22Rv1 (cell line): ENCODE measurements around the gene MGAT5.

Source experiments
- H3K27ac ChIP-seq: fragments of 450-650 bp; 2 replicates; pipeline ENCODE4 v1.5.1; 2017
- ZFX ChIP-seq: fragments of 450-650 bp; IDR thresholded peaks from 2 replicates; pipeline ENCODE4 v1.6.1; 2017; ENCODE audit warnings: antibody characterized with exemption, borderline replicate concordance
- TF ChIP-seq, protein P1 (sequence below): fragments of 450-650 bp; IDR thresholded peaks from 2 replicates; pipeline ENCODE4 v1.5.1; 2017; ENCODE audit warnings: mild to moderate bottlenecking

Gene MGAT5

DNA sequence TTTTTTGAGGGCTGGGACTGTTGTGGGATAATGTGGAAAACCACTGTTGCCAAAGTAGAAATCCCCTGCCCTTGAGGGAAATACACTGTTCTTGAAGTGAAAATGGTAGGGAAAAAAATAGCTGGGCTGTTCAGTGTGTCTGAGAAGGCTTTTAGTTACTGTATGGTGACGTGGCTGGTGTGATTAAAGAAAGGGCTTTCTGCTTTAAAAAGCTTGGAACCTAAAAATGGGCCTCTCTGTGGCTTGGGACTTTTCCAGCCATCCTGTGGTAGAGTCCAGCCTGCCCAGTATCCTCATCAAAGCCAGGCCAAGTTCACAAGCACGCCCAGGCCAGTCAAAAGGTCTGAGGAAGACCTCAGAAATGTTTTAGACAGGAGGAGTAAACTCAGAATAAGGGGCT is 6.8 kb downstream of the MGAT5 start:
- TF ChIP-seq, protein P1, sequence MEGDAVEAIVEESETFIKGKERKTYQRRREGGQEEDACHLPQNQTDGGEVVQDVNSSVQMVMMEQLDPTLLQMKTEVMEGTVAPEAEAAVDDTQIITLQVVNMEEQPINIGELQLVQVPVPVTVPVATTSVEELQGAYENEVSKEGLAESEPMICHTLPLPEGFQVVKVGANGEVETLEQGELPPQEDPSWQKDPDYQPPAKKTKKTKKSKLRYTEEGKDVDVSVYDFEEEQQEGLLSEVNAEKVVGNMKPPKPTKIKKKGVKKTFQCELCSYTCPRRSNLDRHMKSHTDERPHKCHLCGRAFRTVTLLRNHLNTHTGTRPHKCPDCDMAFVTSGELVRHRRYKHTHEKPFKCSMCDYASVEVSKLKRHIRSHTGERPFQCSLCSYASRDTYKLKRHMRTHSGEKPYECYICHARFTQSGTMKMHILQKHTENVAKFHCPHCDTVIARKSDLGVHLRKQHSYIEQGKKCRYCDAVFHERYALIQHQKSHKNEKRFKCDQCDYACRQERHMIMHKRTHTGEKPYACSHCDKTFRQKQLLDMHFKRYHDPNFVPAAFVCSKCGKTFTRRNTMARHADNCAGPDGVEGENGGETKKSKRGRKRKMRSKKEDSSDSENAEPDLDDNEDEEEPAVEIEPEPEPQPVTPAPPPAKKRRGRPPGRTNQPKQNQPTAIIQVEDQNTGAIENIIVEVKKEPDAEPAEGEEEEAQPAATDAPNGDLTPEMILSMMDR, result no peak
- TF ChIP-seq ZFX, result no peak
- H3K27ac ChIP-seq, result no peak overlapping the region

DNA sequence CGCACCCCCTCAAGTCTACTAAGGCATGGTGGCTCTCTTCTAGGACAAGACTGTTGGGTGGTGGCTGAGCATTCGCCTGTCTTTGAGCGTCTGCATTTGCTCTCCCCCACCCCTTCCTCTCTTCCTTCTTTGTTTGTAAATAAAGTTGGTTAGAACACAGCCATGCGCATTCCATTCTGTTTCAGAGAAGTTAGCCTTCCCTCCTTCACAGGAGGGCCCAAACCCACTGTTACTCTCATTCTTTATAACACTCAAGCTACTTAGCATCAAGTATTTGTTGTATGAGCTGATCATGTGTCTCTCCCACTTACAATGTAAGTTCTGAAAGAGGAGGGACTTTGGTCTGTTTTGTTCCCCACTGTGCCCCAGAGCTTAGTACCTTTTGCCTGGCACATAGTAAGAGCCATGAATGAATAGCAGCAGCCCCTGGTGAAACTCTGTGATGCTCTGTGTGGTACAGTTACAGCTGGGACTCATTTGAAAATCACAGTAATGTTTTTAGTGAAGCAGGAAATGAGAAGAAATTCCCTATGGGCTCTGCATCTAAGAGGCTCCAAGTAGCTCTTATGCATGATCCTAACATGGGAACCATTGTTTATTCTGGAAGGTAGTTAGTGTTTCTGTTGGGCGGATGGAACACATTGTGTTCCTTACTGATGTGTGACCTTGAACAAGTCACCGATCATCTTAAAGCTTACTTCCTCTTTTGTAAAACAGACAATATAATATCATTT is 7.7 kb downstream of the MGAT5 start:
- TF ChIP-seq, protein P1, result no peak
- no peak for TF ChIP-seq ZFX
- H3K27ac ChIP-seq, result no peak overlapping the region

DNA sequence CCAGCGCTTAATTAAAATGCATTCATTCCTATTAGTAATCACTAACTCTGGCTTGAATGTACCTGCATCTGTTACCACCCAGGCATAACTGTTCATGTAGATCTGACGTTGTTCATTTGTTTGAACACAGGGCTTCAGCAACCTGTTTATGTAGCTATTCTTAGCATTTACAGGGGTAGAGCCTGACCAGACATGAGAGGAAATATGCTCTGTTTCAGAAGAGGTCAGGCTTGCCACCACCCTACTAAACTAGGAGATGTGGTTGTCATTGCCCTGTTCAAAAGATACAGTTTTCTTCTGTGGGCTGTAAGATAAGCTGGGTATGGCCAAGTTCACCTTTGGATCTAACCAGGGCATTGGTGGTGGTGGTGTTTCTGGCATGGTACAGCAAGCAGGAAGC is 8.8 kb downstream of the MGAT5 start:
- no peak overlapping the region for H3K27ac ChIP-seq
- TF ChIP-seq, protein P1, result no peak
- no peak for TF ChIP-seq ZFX

DNA sequence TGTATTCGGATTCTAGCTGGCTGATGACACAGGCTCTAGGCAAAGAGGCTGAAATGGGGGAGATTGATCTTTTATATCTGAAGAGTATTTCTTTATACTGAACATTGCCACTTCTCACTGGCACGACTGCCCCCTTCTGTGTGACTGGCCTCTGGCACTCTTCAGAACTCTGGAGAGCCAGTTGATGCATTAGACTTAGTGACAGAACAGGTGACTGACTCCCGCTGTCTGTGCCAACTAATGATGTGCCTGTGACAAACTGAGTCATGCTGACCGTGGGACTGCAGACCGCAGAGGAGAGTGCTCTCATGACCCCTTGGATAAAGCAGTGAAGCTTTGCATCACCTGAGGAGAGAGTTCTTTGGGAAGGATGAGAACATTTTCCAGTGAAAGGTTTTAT is 14.4 kb downstream of the MGAT5 start:
- H3K27ac ChIP-seq, result no peak overlapping the region
- TF ChIP-seq ZFX, result no peak
- TF ChIP-seq, protein P1, result no peak

DNA sequence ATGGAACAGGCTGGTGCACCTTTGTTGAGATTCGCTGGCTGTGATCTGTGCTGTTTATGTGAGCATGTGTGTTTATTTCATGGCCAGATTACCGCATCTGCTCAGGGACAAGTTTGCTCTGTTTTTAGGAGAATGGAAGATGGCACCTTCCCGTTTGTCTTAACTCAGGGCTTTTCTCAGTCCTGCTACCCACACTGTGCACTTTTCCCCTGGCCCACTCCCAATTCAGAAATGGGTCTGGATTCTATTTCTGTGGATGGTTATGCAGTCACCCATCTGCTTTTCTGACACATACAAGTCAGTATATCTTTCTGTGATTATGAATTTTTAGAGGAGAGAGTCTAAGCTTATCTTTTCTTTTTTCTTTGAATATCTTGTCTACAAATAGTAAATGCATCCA is 15.4 kb downstream of the MGAT5 start:
- H3K27ac ChIP-seq, result no peak overlapping the region
- TF ChIP-seq, protein P1, result no peak
- no peak for TF ChIP-seq ZFX

DNA sequence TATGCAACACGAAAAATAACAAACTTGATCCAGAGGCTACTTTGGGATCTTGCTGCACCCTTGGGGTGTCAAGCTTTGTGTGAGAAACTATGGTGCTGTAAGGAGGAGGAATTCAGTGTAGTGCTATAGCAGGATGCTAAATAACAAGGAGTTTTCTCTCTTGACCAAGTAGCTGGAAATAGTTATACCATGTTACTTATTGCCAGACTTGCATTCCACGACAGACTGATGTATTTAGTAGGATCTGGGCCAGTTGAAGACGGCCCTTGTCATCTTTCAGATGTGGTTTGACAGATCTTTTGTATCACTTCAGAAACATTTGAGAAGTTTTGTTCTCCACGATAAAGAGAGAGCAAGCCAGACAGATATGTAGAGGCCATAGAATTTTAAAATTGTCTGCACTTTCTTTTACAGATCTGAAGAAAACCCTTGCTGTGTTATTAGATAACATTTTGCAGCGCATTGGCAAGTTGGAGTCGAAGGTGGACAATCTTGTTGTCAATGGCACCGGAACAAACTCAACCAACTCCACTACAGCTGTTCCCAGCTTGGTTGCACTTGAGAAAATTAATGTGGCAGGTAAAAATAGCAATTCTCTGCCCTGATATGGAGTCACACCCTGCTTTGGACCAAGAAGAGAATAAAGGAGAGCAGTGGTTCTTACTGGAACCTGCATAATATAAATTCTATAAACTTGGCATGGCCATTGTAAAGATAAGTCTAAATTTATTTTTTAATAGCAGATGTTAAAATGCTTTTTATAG is 16.3 kb downstream of the MGAT5 start:
- TF ChIP-seq ZFX, result no peak
- TF ChIP-seq, protein P1, result no peak
- H3K27ac ChIP-seq, result no peak overlapping the region

DNA sequence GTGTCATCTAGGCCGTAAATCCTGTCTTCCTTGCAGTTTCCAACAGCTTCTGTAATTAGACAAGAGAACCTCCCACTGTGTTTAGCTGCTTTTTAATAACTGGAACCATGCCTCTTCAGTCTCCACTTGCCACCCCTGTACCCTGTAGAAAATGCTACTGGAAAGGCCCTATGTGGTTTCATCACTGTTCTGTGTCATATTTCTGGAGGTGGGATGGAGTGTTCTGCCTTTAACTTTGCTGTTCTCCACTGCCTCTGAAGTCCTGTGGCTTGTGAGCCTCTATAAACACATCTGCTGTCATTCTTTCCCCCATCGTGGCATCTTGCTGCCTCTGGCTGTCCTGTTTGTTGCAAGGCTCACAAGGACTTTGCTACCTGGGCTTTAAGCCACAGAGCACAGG is 17.9 kb downstream of the MGAT5 start:
- TF ChIP-seq, protein P1, result no peak
- no peak for TF ChIP-seq ZFX
- H3K27ac ChIP-seq, result no peak overlapping the region
